ENCODE data around the gene CDC34. TPM values are rescaled to one million over a fixed set of nuclear protein-coding genes. Genes with fewer than 3 reads are reported as not detected.

CDC34 gene, protein sequence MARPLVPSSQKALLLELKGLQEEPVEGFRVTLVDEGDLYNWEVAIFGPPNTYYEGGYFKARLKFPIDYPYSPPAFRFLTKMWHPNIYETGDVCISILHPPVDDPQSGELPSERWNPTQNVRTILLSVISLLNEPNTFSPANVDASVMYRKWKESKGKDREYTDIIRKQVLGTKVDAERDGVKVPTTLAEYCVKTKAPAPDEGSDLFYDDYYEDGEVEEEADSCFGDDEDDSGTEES
- total RNA-seq, result 100 to 1,000 TPM in 1 of 8 experiments, 10 to 100 TPM in 7; 40.0 to 116 (median 71.6) TPM

DNA sequence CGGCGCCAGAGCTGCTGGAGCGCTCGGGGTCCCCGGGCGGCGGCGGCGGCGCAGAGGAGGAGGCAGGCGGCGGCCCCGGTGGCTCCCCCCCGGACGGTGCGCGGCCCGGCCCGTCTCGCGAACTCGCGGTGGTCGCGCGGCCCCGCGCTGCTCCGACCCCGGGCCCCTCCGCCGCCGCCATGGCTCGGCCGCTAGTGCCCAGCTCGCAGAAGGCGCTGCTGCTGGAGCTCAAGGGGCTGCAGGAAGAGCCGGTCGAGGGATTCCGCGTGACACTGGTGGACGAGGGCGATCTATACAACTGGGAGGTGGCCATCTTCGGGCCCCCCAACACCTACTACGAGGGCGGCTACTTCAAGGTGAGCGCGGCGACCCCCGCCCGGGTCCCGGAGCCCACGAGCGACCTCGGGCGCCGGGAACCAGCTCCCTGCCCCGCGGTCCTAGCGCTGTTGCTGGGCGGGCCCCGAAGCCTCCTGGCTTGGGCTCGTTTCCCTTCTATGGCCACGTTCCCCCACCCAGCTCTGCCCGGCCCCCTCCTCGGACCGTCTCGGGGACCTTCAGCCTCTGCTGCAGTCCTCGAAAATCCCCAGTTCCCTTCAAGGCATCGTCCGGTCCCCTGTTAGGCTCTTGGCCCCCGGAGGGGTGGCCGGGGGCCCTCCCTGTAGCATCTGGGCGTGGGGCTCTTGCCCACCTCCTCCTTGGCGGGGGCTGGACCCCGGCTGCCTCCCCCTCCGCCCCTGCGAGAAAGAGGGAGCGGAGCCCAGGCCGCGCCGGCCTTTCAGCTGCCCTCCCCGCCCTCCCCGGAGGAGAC, at the start of gene CDC34:
CDC34 (plus strand) TSS at position 8 of the 808 bp plus-strand sequence; CDS start at position 180, 172 bp downstream.
- in situ Hi-C loops (cut with MboI; ENCODE audit: low pct_unique_long_range_greater_than_20kb in 2 of 9, low sequenced_read_pairs in 9 of 9, unreplicated experiment in 9 of 9), result no loop called here
- WGBS, 10 experiments, result 0% methylated on average over 1 to 18 of the region's 84 CpGs; no CpG with 5 or more reads in 7 of the 10 experiments
- H3K27ac ChIP-seq, result peak within 1 kb of the TSS; percentile 91 to 92
- H3K4me3 ChIP-seq, result peak within 1 kb of the TSS; percentile 71 to 83 (median 79)
- H3K4me1 ChIP-seq (replicated peaks in 1 of 2), result peaks cover 13% of the 10 kb centered on the region in 2 donors
- peak; percentile 2 to 31 (median 10) for ATAC-seq (replicated peaks in 6 of 8)

DNA sequence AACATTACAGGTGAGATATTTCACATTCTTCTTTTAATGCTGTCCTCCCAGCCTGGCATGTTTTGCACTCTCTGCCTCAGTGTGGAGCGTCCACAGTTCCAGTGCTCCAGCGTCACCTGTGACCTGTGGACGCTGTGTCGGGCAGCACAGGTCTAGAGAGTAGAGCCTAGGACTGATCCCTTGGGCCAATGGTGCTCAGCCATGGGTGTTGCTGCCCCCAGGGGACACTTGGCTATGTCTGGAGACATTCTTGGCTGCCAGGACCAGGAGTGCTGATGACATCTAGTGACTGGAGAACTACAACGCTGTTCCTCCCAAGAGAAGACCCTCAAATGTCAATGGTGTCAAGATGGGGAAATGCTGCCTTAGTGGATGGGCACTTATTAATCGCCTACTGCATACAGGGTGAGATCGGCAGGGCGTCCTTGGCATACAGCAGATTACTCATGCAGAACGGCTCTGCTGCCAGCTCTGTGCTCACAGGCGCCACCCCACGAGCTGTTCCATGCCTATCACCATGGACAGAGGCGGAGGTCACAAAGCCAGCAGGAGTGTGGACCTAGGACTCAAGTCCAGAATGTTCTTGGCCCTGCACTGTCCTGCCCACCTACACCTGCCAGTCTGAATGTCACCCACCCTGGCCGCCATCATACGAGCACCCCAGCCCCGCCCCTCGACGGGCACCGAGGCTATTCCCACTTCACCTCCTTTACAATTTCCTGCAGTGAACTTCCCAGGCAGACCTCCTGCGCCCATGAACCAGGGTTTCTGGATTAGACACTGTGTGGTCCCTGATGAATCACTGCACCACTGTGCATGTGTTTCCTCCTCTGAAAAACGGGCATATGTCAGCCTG, 49.1 kb upstream of the CDC34 start:
- 46 to 100% (median 74%) methylated on average over 1 to 13 of the region's 20 CpGs; no CpG with 5 or more reads in 2 of the 10 experiments for WGBS, 10 experiments
- in situ Hi-C loops (cut with MboI; ENCODE audit: low pct_unique_long_range_greater_than_20kb in 2 of 9, low sequenced_read_pairs in 9 of 9, unreplicated experiment in 9 of 9), result no loop called here
- no peak overlapping the region for H3K27ac ChIP-seq
- ATAC-seq (replicated peaks in 6 of 8), result no peak
- H3K4me1 ChIP-seq (replicated peaks in 1 of 2), result peaks cover 14 to 23% of the 10 kb centered on the region in 2 donors
- H3K4me3 ChIP-seq, result no peak overlapping the region

GRCh38 chr19:483332-484072, 48.1 kb upstream of the CDC34 start:
- Histone ChIP-seq H3K4me3 (no peak overlapping the region), H3K4me1 (replicated peaks in 1 of 2) (peaks cover 18 to 24% of the 10 kb centered on the region in 2 donors), H3K27ac (no peak overlapping the region)
- ATAC-seq (replicated peaks in 6 of 8), result no peak
- in situ Hi-C loops (cut with MboI; ENCODE audit: low pct_unique_long_range_greater_than_20kb in 2 of 9, low sequenced_read_pairs in 9 of 9, unreplicated experiment in 9 of 9), result no loop called here
- WGBS, 10 experiments, result 12 to 84% (median 72%) methylated on average over 4 to 15 of the region's 21 CpGs; no CpG with 5 or more reads in 1 of the 10 experiments

DNA sequence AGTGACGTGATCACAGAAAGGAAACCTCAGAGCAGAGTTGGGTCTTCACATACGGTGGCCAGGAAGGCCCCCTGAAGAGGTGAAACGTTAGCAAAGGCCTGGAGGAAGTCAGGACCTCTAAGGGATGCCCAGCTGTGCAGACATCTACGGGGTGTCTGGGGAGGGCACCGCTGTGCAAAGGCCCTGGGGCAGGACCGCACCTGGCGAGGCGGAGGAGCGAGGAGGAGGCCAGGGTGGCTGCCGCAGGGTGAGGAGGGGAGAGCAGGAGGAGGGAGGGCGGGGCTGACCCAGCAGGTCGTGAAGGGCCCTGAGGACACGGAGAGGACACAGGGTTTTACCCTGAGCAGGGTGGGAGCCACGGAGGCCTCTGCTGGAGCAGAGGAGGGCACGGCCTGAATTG, 47.1 kb upstream of the CDC34 start:
- Histone ChIP-seq H3K27ac (no peak overlapping the region), H3K4me1 (replicated peaks in 1 of 2) (peaks cover 18 to 19% of the 10 kb centered on the region in 2 donors), H3K4me3 (no peak overlapping the region)
- ATAC-seq (replicated peaks in 6 of 8), result no peak
- in situ Hi-C loops (cut with MboI; ENCODE audit: low pct_unique_long_range_greater_than_20kb in 2 of 9, low sequenced_read_pairs in 9 of 9, unreplicated experiment in 9 of 9), result no loop called here
- WGBS, 10 experiments, result 69 to 75% methylated on average over 2 to 3 of the region's 15 CpGs; no CpG with 5 or more reads in 8 of the 10 experiments

DNA sequence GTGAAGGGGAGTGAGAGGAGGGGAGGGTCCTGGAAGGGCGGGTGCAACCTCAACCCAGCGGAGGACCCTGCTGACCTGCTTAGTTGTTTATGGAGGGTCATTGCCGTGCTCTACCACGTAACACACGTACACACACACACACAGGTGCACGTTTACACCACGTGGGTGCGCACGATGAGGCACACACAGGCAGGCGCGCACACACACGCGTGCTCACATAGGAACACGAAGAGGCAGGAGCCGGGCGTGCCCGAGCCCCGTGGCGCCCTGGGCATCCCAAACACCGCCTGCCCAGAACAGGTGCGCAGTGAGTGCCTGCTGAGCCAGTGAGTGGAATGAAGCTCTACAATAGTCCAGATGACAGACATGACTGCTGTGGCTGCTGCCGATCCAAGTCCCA, 46.5 kb upstream of the CDC34 start:
- H3K4me3 ChIP-seq, result no peak overlapping the region
- ATAC-seq (replicated peaks in 6 of 8), result no peak
- peak overlapping the region in 1 of 2 donors; percentile 91 for H3K27ac ChIP-seq
- 20 to 87% (median 70%) methylated on average over 1 to 4 of the region's 22 CpGs; no CpG with 5 or more reads in 7 of the 10 experiments for WGBS, 10 experiments
- peaks cover 24% of the 10 kb centered on the region in 2 donors for H3K4me1 ChIP-seq (replicated peaks in 1 of 2)
- in situ Hi-C loops (cut with MboI; ENCODE audit: low pct_unique_long_range_greater_than_20kb in 2 of 9, low sequenced_read_pairs in 9 of 9, unreplicated experiment in 9 of 9), result no loop called here

DNA sequence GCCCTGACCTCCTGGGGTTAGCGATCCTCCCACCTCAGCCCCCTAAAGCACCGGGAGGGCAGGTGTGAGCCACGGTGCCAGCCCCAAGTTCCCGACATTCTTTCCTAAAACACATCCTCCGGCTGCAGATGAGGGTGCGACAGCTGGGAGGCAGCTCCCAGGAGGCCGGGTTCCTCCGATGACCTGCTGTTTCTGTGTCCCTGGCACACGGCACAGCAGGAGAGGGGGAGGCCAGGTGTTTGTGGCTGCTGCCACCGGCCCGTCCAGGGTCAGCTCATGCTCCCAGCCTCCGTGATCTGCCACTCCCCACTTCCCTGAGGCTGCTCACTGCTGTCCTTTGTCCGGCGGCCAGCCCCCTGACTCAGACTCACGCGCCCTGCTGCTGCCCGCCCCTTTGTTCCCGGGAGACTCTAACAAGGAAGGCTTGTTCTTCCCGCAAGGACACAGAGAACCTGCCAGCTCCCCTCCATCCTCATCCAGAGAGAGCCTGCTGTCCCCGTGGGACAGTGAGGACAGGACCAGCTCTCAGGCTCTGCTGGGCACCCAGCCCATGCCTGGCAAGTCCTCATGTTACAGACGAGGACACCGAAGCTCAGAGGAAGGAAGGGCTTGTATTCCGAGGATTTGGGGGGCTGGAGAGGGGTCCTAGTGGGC, 45.9 kb upstream of the CDC34 start:
- Histone ChIP-seq H3K27ac (peak overlapping the region; percentile 84 to 91), H3K4me1 (replicated peaks in 1 of 2) (peaks cover 25 to 26% of the 10 kb centered on the region in 2 donors), H3K4me3 (peak overlapping the region in 1 of 5 donors; percentile 7)
- peak in 7 of 8 experiments; percentile 2 to 73 (median 44) for ATAC-seq (replicated peaks in 6 of 8)
- in situ Hi-C loops (cut with MboI; ENCODE audit: low pct_unique_long_range_greater_than_20kb in 2 of 9, low sequenced_read_pairs in 9 of 9, unreplicated experiment in 9 of 9), result no loop called here
- 0 to 24% (median 19%) methylated on average over 1 to 9 of the region's 23 CpGs; no CpG with 5 or more reads in 4 of the 10 experiments for WGBS, 10 experiments

DNA sequence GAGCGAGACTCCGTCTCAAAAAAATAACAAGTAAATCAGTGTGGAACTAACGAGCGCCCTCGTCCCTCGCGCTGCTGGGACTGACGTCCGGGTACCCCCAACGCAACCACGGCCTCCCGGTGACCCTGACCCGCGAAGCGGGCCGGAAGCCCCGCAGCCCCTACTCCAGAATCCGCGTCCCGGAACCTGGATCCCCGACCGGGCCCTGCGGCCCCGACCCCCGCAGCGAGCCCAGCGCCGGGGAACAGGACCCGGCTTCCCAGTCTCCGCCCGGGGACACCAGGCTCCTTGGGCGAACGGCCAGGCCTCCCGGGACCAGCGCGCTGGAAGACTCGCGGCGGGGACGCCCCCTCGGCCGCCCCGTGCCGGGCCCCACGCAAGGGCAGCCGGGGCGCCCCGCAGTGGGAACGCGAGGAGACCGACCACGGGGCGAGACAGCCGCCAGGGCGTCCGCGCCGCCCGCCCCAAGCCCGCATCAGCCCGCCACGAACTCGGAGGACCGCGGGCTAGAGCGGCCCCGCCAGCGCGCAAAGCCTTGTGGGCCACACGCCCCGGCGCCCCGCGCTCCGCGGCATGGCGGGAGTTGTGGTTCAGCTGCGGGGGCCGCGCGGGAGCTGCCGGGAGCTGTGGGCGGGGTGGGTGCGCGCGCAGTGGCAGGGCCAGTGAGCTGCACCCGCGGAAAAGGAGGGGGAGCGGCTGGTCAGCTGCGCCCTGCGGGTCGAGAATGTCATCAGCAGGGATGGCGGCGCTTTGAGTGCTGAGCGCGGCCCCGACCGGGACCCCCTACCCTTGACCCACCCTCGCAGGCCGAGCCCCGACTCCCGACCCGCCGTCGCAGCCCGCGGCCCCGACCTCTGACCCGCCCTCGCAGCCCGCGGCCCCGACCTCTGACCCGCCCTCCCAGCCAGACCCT, 42.8 kb upstream of the CDC34 start:
- WGBS, 10 experiments, result 4% methylated on average over 5 of the region's 114 CpGs; no CpG with 5 or more reads in 9 of the 10 experiments
- peak overlapping the region; percentile 89 to 92 for H3K27ac ChIP-seq

DNA sequence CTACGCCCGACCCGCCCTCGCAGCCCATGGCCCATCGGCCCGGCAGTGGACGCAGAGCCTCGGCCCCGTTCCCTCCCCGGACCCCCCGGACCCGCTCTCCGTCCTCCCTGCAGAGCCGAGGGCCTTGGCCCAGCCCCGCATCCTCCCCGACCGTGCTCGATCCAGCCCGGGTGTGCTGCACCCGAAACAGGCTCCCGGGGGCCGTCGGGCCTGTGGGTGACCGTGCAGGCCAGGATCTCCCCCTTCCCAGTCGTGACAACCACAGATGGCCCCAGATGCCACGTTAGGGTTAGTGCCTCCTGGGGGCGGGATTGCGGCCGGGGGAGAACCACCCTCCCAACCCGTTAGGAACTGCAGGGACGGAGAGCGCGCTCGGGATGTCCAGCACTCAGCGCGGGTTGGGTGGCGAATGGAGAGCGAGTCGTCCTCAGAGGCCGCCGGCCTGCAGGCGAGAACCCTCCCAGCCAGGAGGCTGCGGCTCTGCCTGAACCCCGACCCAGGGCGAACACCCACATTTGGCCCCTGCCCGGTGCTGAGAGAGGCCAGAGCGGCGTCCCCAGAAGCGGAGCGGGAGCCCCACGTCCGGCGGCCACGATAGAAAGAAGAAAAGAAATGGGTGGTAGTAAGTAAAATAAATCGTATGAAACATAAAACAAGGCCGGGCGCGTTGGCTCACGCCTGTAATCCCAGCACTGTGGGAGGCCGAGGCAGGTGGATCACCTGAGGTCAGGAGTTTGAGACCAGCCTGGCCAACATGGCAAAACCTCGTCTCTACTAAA, 42.0 kb upstream of the CDC34 start:
- 0 to 56% (median 16%) methylated on average over 1 to 15 of the region's 61 CpGs; no CpG with 5 or more reads in 6 of the 10 experiments for WGBS, 10 experiments
- Histone ChIP-seq H3K4me1 (replicated peaks in 1 of 2) (peaks cover 30% of the 10 kb centered on the region in 2 donors), H3K27ac (peak overlapping the region; percentile 89 to 92), H3K4me3 (peak overlapping the region; percentile 62 to 91 (median 72))
- in situ Hi-C loops (cut with MboI; ENCODE audit: low pct_unique_long_range_greater_than_20kb in 2 of 9, low sequenced_read_pairs in 9 of 9, unreplicated experiment in 9 of 9), result no loop called here
- peak; percentile 25 to 49 (median 37) for ATAC-seq (replicated peaks in 6 of 8)

More for the DNA sequence above, 42.8 kb upstream of the CDC34 start:
- H3K4me1 ChIP-seq (replicated peaks in 1 of 2), result peaks cover 30% of the 10 kb centered on the region in 2 donors
- in situ Hi-C loops (cut with MboI; ENCODE audit: low pct_unique_long_range_greater_than_20kb in 2 of 9, low sequenced_read_pairs in 9 of 9, unreplicated experiment in 9 of 9), result no loop called here
- peak; percentile 77 to 95 (median 88) for ATAC-seq (replicated peaks in 6 of 8)
- peak overlapping the region; percentile 62 to 91 (median 72) for H3K4me3 ChIP-seq

- peak in 1 of 8 experiments; percentile 12 for ATAC-seq (replicated peaks in 6 of 8)
- WGBS, 10 experiments, result 26 to 98% (median 83%) methylated on average over 4 to 17 of the region's 32 CpGs; no CpG with 5 or more reads in 2 of the 10 experiments
- peak overlapping the region in 1 of 5 donors; percentile 11 for H3K4me3 ChIP-seq
- peak overlapping the region in 1 of 2 donors; percentile 53 for H3K27ac ChIP-seq
- in situ Hi-C loops (cut with MboI; ENCODE audit: low pct_unique_long_range_greater_than_20kb in 2 of 9, low sequenced_read_pairs in 9 of 9, unreplicated experiment in 9 of 9), result no loop called here
- peaks cover 17 to 18% of the 10 kb centered on the region in 2 donors for H3K4me1 ChIP-seq (replicated peaks in 1 of 2)
These were observed 40.3 kb upstream of the CDC34 start for GRCh38 chr19:491146-491741.

DNA sequence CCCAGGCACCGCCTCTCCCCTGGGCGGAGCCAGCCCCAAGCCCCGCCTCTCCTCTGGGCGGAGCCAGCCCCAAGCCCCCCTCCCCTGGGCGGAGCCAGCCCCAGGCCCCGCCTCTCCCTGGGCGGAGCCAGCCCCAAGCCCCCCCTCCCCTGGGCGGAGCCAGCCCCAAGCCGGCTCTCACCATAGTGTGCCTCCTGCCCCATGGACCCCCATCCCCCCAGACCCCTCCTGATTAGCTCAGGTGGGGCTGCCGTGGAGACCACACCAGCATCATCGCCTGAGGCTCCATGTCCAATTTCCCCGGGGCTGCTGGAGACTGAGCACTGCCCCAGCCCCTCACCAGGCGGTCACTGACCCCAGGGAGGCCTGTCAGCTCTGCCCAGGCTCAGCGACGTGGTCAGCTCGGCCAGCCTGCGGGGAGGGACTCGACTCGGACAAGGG, 39.4 kb upstream of the CDC34 start:
- Histone ChIP-seq H3K4me1 (replicated peaks in 1 of 2) (peaks cover 15 to 16% of the 10 kb centered on the region in 2 donors), H3K4me3 (no peak overlapping the region), H3K27ac (no peak overlapping the region)
- in situ Hi-C loops (cut with MboI; ENCODE audit: low pct_unique_long_range_greater_than_20kb in 2 of 9, low sequenced_read_pairs in 9 of 9, unreplicated experiment in 9 of 9), result no loop called here
- WGBS, 10 experiments, result 40% methylated on average over 2 of the region's 19 CpGs; no CpG with 5 or more reads in 9 of the 10 experiments
- no peak for ATAC-seq (replicated peaks in 6 of 8)

All from motor neuron (in vitro differentiated cells).